ENCODE data around the gene FBXO45. TPM values are rescaled to one million over a fixed set of nuclear protein-coding genes. Genes with fewer than 3 reads are reported as not detected.

Gene FBXO45
- total and polyA plus RNA-seq, 3 donors from 2014 or later: 11.0 to 20.4 (median 16.4) TPM

DNA sequence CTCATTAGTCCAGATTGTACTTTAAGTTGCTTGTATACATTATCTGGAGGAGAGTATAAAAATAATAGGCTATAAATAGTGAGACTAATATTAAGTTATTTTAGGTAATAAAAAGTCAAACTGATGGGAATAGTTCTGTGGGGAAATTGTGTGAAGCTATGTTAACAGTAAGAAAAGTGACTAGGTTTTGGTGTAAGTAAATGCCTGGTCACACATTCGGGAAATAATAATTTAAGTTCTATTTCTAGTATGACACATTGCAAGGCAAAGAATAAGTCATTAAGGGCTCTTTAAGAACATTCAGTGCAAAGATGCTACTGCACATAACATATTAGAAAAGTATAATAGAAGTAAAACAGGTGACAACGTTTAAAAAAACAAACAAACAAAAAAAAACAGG lies 52.2 kb downstream of the FBXO45 start:
- H3K27me3 ChIP-seq: no peaks in the 10 kb centered on the region
- WGBS, 2 donors: 74 to 81% methylated on average over 2 of the region's 2 CpGs
- TF ChIP-seq CTCF (IDR thresholded peaks at IDR 0.05): no peak
- no peak for TF ChIP-seq POLR2A (IDR thresholded peaks at IDR 0.05)
- DNase-seq: no peak
- H3K4me3 ChIP-seq: no peak overlapping the region
- H3K36me3 ChIP-seq (ENCODE audit: low read depth, missing control alignments): no peaks in the 10 kb centered on the region
- H3K9me3 ChIP-seq: no peaks in the 10 kb centered on the region
- peak overlapping the region in 1 of 2 donors; percentile 67 for H3K27ac ChIP-seq
- H3K4me1 ChIP-seq: peaks cover 8% of the 10 kb centered on the region
- intact Hi-C loops (cut with DNase I; ENCODE audit: low total_unique reads): no loop called here

DNA sequence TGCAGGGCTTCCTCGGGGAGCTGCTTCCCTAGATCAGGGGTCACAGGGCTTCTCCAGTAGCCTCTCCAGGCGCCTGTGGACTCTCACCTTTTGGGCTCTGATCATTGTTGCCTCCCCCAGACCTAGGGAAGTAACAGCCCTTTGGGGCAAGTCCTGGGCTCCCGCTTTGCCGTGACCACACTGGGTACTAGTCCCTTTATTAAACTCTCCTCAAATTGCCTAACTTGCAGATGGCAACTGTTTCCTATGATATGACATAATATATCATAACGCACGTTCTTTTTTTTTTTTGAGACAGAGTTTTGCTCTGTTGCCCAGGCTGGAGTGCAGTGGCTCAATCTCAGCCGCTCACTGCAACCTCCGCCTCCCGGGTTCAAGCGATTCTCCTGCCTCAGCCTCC lies 53.2 kb downstream of the FBXO45 start:
- intact Hi-C loops (cut with DNase I; ENCODE audit: low total_unique reads): no loop called here
- Histone ChIP-seq H3K9me3 (no peaks in the 10 kb centered on the region), H3K36me3 (ENCODE audit: low read depth, missing control alignments) (no peaks in the 10 kb centered on the region), H3K4me1 (peaks cover 8% of the 10 kb centered on the region), H3K27me3 (no peaks in the 10 kb centered on the region), H3K4me3 (no peak overlapping the region), H3K27ac (no peak overlapping the region)
- no peak for DNase-seq
- WGBS, 2 donors: 92 to 93% methylated on average over 10 of the region's 10 CpGs
- no peak for TF ChIP-seq POLR2A (IDR thresholded peaks at IDR 0.05)
- TF ChIP-seq CTCF (IDR thresholded peaks at IDR 0.05): no peak

- H3K36me3 ChIP-seq (ENCODE audit: low read depth, missing control alignments): no peaks in the 10 kb centered on the region
These were observed 55.8 kb downstream of the FBXO45 start for GRCh38 chr3:196624067-196624790.

GRCh38 chr3:196624907-196625306 lies 56.4 kb downstream of the FBXO45 start:
- 80 to 92% methylated on average over 16 of the region's 16 CpGs for WGBS, 2 donors
- intact Hi-C loops (cut with DNase I; ENCODE audit: low total_unique reads): no loop called here
- Histone ChIP-seq H3K27ac (peak overlapping the region in 1 of 2 donors; percentile 73), H3K4me3 (no peak overlapping the region), H3K27me3 (no peaks in the 10 kb centered on the region), H3K4me1 (peaks cover 8% of the 10 kb centered on the region), H3K36me3 (ENCODE audit: low read depth, missing control alignments) (no peaks in the 10 kb centered on the region), H3K9me3 (no peaks in the 10 kb centered on the region)
- peak; percentile 44 for DNase-seq
- TF ChIP-seq CTCF (IDR thresholded peaks at IDR 0.05) (no peak), POLR2A (IDR thresholded peaks at IDR 0.05) (no peak)

More at GRCh38 chr3:196624067-196624790, 55.8 kb downstream of the FBXO45 start:
- intact Hi-C loops (cut with DNase I; ENCODE audit: low total_unique reads): no loop called here
- Histone ChIP-seq H3K4me3 (no peak overlapping the region), H3K27me3 (no peaks in the 10 kb centered on the region), H3K27ac (peak overlapping the region in 1 of 2 donors; percentile 73), H3K9me3 (no peaks in the 10 kb centered on the region), H3K4me1 (peaks cover 8% of the 10 kb centered on the region)
- WGBS, 2 donors: 68 to 76% methylated on average over 12 of the region's 12 CpGs
- no peak for TF ChIP-seq CTCF (IDR thresholded peaks at IDR 0.05)
- TF ChIP-seq POLR2A (IDR thresholded peaks at IDR 0.05): no peak
- DNase-seq: no peak

DNA sequence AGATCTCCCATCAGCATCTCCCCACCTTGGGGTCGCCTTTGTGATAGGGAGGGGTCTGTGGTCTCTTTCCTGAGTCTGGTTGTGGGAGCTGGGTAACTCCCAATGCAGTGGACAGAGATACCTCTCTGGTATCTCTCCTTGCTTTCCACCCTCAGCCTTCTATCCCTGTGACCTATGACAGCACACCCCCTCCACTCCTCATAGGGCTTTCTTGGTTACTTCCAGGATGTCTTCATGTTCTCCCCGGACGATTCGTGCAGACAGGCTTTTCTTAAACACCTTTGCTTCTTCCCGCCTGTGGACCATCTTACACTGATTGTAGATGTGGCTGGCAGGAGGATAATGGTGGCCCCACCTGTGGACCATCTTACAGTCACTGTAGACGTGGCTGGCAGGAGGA lies 56.9 kb downstream of the FBXO45 start:
- H3K4me3 ChIP-seq: no peak overlapping the region
- TF ChIP-seq CTCF (IDR thresholded peaks at IDR 0.05): no peak
- no peak for TF ChIP-seq POLR2A (IDR thresholded peaks at IDR 0.05)
- 91 to 94% methylated on average over 6 of the region's 6 CpGs for WGBS, 2 donors
- no peaks in the 10 kb centered on the region for H3K27me3 ChIP-seq
- H3K9me3 ChIP-seq: no peaks in the 10 kb centered on the region
- peaks cover 8% of the 10 kb centered on the region for H3K4me1 ChIP-seq
- H3K36me3 ChIP-seq (ENCODE audit: low read depth, missing control alignments): no peaks in the 10 kb centered on the region
- intact Hi-C loops (cut with DNase I; ENCODE audit: low total_unique reads): no loop called here
- DNase-seq: no peak
- H3K27ac ChIP-seq: no peak overlapping the region

Measured in testis (tissue), 3 donors.